GM23248 (cell line): Measurements from ENCODE around the gene ABR.

Experiments
- EZH2 ChIP-seq: fragments of 200-600 bp; sonication (generic); IDR thresholded peaks from 2 replicates; pipeline ENCODE4 v1.6.1; 2018; ENCODE audit warnings: antibody characterized with exemption, mild to moderate bottlenecking; ENCODE audit not compliant: insufficient read depth, poor library complexity, severe bottlenecking
- EZH2phosphoT487 ChIP-seq: fragments of 200-600 bp; sonication (generic); IDR thresholded peaks from 2 replicates; pipeline ENCODE4 v1.6.1; 2018; ENCODE audit warnings: antibody characterized with exemption, moderate library complexity, mild to moderate bottlenecking, low read depth; ENCODE audit not compliant: insufficient read depth

DNA sequence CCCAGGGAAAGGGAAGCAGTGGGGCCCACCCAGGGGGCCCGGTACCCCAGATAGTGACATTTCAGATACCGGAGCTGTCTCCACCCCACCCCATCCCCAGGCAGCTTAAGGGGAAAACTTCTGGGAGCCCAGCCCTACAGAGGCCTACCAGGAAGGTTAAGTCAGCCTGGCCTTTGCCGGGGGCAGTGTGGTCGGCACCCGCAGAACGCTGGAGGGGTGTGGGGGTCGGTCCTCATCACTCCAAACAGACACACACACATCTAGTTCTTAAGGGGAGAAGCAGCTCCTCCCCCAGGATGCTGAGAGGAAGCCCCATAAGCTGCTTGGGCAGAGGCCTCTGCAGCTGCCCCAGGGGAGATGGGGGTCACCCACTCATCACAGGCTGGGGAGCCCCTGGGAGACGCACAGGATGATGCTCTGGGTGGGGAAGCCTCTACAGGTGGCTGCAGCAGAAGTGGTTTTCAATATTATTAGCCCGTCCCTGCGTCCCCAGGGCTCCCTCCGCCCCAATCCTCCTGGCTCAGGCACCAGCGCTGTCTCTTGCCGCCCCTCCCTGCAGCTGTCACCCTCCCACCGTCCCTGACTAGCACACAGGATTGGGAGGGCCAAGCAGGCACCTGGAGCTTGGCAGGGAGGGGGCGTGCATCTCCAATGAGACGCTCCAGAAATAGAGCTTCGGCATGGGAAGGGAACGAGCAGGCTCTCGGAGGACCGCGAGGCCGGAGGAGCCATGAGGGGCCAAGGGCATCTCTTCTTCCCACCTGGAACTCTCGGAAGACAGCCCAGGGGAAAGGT, 1.4 kb upstream of the ABR start:
- no peak for TF ChIP-seq EZH2
- no peak for TF ChIP-seq EZH2phosphoT487
